Subcutaneous abdominal adipose tissue (tissue), 5 donors: ENCODE results near the gene PRPSAP1.

Experiments used
- H3K27ac ChIP-seq: one replicate; pipeline ENCODE4 v1.7.0; 2013; ENCODE audit warnings: low read depth, mild to moderate bottlenecking, inconsistent platforms, low read length, moderate library complexity
- H3K27me3 ChIP-seq, 5 donors: one replicate each; pipeline ENCODE4 v1.7.0; 2013; ENCODE audit warnings: low read length in 5 of 5, inconsistent platforms in 1 of 5; ENCODE audit not compliant: control insufficient read depth in 5 of 5, insufficient read depth in 4 of 5
- H3K36me3 ChIP-seq, 5 donors: one replicate each; pipeline ENCODE4 v1.7.0; 2013; ENCODE audit warnings: low read length in 5 of 5; ENCODE audit not compliant: control insufficient read depth in 5 of 5, insufficient read depth in 5 of 5
- H3K4me1 ChIP-seq, 5 donors: one replicate each; pipeline ENCODE4 v1.7.0; 2013; ENCODE audit warnings: low read length in 5 of 5, mild to moderate bottlenecking in 3 of 5, moderate library complexity in 1 of 5; ENCODE audit not compliant: control insufficient read depth in 5 of 5, insufficient read depth in 5 of 5
- H3K4me3 ChIP-seq, 5 donors: one replicate each; pipeline ENCODE4 v1.7.0; 2013; ENCODE audit warnings: low read length in 5 of 5, low read depth in 1 of 5
- H3K9ac ChIP-seq, 5 donors: one replicate each; pipeline ENCODE4 v1.7.0; 2013; ENCODE audit warnings: low read length in 5 of 5, mild to moderate bottlenecking in 4 of 5, moderate library complexity in 3 of 5
- H3K9me3 ChIP-seq, 5 donors: one replicate each; pipeline ENCODE4 v1.7.0; 2013; ENCODE audit warnings: low read length in 5 of 5; ENCODE audit not compliant: control insufficient read depth in 5 of 5
- donor health status: healthy.
- donor health status: healthy.
- donor health status: healthy.
- donor health status: healthy.
- donor health status: healthy.

The PRPSAP1 gene

DNA sequence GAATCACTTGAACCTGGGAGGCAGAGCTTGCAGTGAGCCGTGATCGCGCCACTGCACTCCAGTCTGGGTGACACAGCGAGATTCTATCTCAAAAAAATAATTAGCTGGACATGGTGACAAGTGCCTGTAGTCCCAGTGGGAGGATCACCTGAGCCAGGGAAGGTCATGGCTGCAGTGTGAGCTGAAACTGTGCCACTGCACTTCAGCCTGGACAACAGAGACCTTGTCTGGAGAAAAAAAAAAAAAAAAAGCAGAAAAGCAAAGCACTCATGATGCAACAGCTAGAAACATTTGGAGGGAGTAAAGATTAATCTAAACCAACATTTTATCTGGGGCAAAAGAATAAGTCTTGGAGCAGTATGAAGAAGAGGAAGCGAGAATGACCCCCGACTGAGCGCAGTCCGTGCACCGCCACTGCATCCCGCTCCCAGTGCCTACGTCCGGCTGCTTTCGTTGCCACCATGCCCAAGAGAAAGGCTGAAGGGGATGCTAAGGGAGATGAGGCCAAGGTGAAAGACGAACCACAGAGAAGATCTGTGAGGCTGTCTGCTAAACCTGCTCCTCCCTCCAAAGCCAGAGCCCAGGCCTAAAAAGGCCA is 8.2 kb downstream of the PRPSAP1 start:
- Histone ChIP-seq H3K27ac (no peak overlapping the region), H3K4me1 (no peaks in the 10 kb centered on the region), H3K27me3 (no peaks in the 10 kb centered on the region), H3K9ac (no peak overlapping the region), H3K9me3 (no peaks in the 10 kb centered on the region), H3K36me3 (peaks cover 3 to 55% (median 41%) of the 10 kb centered on the region in 5 donors), H3K4me3 (no peak overlapping the region)

DNA sequence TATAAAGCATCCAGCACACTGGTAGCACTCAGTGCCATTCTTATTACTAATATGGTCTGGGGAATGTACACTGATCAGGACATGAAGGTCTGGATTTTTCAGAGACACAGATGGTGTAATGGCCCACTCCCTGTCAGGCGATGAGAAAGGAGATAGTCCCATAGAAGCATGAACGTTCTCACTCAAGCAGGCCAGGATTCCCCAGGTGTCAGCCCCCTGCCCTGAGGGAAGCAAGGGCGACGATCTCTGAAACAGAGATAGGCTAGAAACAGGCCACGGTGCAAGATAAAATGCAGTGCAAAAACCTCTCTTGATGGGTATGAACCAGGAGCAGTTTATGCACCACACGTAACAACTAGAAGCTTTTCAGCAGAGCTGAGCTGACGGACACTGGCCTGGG is 10.6 kb downstream of the PRPSAP1 start:
- H3K27me3 ChIP-seq = no peaks in the 10 kb centered on the region
- H3K27ac ChIP-seq = no peak overlapping the region
- H3K4me1 ChIP-seq = no peaks in the 10 kb centered on the region
- H3K4me3 ChIP-seq = no peak overlapping the region
- H3K9me3 ChIP-seq = no peaks in the 10 kb centered on the region
- H3K36me3 ChIP-seq = peaks cover 6 to 59% (median 41%) of the 10 kb centered on the region in 5 donors
- H3K9ac ChIP-seq = no peak overlapping the region

DNA sequence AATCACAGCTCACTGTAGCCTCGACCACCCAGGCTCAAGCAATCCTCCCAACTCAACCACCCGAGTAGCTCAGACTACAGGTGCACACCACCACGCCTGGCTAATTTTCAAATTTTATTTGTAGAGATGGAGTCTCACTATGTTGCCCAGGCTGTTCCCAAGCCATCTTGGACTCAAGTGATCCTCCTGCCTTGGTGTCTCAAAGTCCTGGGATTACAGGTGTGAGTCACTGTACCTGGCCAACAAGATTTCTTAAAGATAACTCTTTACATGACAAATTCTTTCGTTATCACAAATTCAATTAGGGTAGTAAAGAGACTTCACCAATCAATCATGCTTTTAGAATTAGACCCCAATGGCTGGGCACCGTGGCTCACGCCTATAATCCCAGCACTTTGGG is 12.4 kb downstream of the PRPSAP1 start:
- no peaks in the 10 kb centered on the region for H3K27me3 ChIP-seq
- no peak overlapping the region for H3K4me3 ChIP-seq
- no peak overlapping the region for H3K9ac ChIP-seq
- peaks cover 6 to 44% (median 32%) of the 10 kb centered on the region in 5 donors for H3K36me3 ChIP-seq
- H3K4me1 ChIP-seq = no peaks in the 10 kb centered on the region
- no peaks in the 10 kb centered on the region for H3K9me3 ChIP-seq
- no peak overlapping the region for H3K27ac ChIP-seq

DNA sequence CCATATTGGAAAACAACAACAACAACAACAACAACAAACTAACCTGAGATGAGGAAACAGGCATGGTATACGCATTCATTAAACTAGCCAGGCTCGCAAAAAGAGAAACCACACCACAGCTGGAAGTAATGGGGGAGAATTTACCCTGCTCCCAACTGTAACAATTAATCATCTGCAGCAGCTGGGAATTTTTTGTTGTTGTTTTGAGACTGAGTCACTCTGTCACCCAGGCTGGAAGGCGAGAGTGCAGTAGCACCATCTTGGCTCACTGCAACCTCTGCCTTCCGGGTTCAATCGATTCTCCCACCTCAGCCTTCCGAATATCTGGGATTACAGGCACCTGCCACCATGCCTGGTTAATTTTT is 16.3 kb downstream of the PRPSAP1 start:
- H3K4me1 ChIP-seq = peaks cover 0 to 8% (median 0%) of the 10 kb centered on the region in 5 donors
- no peak overlapping the region for H3K9ac ChIP-seq
- H3K9me3 ChIP-seq = no peaks in the 10 kb centered on the region
- H3K27ac ChIP-seq = no peak overlapping the region
- no peak overlapping the region for H3K4me3 ChIP-seq
- H3K27me3 ChIP-seq = no peaks in the 10 kb centered on the region
- peaks cover 6 to 16% (median 11%) of the 10 kb centered on the region in 5 donors for H3K36me3 ChIP-seq

DNA sequence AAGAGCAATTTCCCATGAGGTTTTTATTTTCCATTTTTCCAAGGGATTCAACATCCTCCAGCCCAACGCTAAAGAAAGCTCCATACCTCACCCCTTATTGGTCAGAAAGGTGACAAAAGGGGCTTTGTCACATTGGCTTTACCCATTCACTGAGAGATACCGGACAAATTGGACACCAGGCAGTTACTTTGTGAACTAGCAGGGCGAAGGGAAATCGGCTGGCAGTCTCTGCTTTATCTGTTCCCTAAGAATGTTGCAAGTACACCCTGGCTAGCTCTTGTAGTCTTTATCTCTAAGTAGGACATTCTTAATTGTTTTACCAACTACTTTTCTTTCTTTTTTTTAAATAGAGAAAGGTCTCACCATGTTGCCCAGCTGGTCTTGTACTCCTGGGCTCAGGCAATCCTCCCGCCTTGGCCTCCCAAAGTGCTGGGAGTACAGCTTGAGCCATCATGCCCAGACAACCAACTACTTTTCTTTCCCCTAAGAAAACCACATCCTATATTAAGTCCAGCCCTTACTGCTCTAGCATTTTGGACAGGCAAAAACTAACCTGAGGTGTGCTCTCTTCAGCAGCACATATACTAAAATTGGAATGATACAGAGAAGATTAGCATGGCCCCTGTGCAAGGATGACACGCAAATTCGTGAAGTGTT is 16.8 kb downstream of the PRPSAP1 start:
- Histone ChIP-seq H3K4me3 (no peak overlapping the region), H3K9me3 (no peaks in the 10 kb centered on the region)

DNA sequence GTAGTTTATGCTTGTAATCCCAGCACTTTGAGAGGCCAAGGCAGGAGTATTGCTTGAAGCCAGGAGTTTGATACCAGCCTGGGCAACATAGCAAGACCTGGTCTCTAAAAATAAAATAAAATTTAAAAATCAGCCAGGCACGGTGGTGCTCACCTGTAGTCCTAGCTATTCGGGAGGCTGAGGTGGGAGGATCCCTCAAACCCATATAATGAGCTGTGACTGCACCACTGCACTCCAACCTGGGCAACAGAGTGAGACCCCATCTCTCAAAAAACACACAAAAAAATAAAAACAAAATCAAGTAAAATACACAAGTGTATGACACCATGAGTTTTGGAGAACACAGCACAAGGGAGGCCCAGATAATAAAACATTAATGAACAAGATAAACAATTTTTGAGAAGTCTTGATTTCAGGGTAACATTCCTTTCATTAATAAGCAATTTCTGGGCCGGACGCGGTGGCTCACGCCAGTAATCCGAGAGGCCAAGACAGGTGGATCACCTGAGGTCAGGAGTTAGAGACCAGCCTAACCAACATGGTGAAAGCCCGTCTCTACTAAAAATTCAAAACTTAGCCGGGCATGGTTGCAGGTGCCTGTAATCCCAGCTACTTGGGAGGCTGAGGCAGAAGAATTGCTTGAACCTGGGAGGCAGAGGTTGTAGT is 17.9 kb downstream of the PRPSAP1 start:
- Histone ChIP-seq H3K9ac (no peak overlapping the region), H3K9me3 (no peaks in the 10 kb centered on the region), H3K27ac (no peak overlapping the region), H3K27me3 (no peaks in the 10 kb centered on the region), H3K4me3 (no peak overlapping the region), H3K36me3 (peaks cover 9 to 17% (median 12%) of the 10 kb centered on the region in 5 donors), H3K4me1 (peaks cover 0 to 8% (median 0%) of the 10 kb centered on the region in 5 donors)

More for the DNA sequence above, 16.8 kb downstream of the PRPSAP1 start:
- peaks cover 4 to 14% (median 9%) of the 10 kb centered on the region in 5 donors for H3K36me3 ChIP-seq
- no peak overlapping the region for H3K27ac ChIP-seq
- peaks cover 0 to 8% (median 0%) of the 10 kb centered on the region in 5 donors for H3K4me1 ChIP-seq
- H3K9ac ChIP-seq = no peak overlapping the region
- H3K27me3 ChIP-seq = no peaks in the 10 kb centered on the region

DNA sequence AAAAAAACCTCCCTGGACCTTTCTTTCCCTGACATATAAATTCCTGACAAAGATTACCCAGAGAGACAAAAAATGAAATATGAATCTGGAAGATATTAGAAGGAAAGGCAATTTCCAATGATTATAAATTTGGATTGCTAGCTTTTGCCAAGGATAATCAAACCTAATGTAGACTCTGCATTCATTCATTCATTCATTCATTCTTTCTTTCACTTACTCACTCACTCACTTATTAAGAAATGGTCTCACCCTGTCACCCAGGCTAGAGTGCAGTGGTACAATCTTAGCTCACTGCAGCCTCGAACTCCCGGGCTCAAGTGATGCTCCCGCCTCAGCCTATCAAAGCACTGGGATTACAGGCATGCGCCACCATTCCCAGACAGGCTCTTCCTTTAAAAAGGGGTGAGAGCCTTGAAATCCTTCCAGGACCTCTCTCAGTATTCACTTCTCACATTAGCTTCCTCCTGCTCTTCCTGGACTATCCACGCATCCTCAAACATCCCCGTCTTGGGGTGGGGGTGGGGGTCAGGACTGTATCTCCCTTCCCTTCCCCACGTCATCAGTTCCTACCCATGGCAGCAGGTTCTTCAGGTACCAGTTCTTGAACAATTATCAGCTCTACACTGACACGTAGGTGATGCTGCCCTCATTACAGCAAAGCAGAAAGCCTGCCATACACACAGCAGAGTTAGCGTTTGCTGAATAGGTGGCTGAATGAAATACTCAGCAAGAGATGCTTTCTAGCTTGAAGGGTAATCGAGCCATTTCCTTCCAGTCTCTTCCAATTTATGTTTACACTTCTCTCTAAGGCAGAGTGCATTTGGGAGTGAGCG is 19.8 kb downstream of the PRPSAP1 start:
- Histone ChIP-seq H3K4me1 (peaks cover 0 to 8% (median 0%) of the 10 kb centered on the region in 5 donors), H3K36me3 (peaks cover 11 to 33% (median 21%) of the 10 kb centered on the region in 5 donors), H3K27me3 (no peaks in the 10 kb centered on the region), H3K27ac (no peak overlapping the region), H3K4me3 (no peak overlapping the region), H3K9me3 (no peaks in the 10 kb centered on the region), H3K9ac (peak overlapping the region in 1 of 5 donors; percentile 35)

DNA sequence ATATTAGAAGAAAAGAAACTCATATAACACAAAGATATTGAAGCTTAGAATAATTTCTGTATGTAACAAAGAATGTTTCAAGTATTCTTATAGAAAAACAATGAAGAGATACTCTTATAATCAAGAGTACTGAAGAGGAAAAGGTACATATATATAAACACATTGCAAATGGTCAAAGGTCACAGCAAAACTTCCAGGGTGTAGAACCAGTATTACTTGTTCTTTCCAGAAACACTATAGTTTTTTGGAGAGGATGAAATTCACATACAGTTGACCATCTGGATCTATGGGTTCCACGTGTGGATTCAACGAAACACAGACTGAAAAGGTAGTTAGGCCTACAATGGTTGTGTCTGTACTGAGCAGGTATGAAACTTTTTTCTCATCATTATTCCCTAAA is 22.6 kb downstream of the PRPSAP1 start:
- Histone ChIP-seq H3K4me3 (no peak overlapping the region), H3K36me3 (peaks cover 18 to 50% (median 38%) of the 10 kb centered on the region in 5 donors), H3K27me3 (no peaks in the 10 kb centered on the region), H3K4me1 (peaks cover 0 to 18% (median 0%) of the 10 kb centered on the region in 5 donors), H3K27ac (no peak overlapping the region), H3K9ac (peak overlapping the region in 1 of 5 donors; percentile 36), H3K9me3 (no peaks in the 10 kb centered on the region)

DNA sequence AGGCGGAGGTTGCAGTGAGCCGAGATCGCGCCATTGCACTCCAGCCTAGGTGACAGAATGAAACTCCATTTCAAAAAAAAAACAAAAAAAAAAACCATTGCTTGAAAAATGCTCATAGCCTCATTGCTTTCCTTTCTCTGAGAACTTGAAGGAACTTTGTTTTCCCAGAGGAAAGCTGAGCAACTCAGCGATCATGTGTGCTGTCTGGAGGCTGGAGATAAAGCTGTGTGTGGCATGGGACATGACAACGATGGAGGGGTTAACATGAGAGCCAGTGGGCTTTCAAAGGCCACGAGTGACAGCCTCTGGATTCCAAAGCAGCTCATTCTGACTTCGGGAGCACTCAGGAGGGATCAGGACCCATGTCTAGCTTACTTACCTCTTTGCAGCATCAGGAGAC is 24.1 kb downstream of the PRPSAP1 start:
- H3K9ac ChIP-seq = no peak overlapping the region
- peaks cover 21 to 50% (median 38%) of the 10 kb centered on the region in 5 donors for H3K36me3 ChIP-seq
- H3K9me3 ChIP-seq = no peaks in the 10 kb centered on the region
- H3K27me3 ChIP-seq = no peaks in the 10 kb centered on the region
- no peak overlapping the region for H3K4me3 ChIP-seq
- no peak overlapping the region for H3K27ac ChIP-seq
- peaks cover 0 to 21% (median 0%) of the 10 kb centered on the region in 5 donors for H3K4me1 ChIP-seq
